GM18951 (cell line): ENCODE measurements around the gene FXYD7.

Experiments
- POLR2A ChIP-seq: IDR thresholded peaks from 4 replicates; pipeline ENCODE4 v1.6.1; 2011; ENCODE audit warnings: mild to moderate bottlenecking; ENCODE audit not compliant: insufficient read length, insufficient read depth; ENCODE audit errors: extremely low read depth
- in situ Hi-C: fragments of 300-500 bp; cut with MboI; formaldehyde crosslinking; loops from one replicate; pipeline ENCODE4 v1.12.0; 2022; ENCODE audit warnings: low sequenced_read_pairs, mixed read lengths, inconsistent platforms; ENCODE audit not compliant: unreplicated experiment

FXYD7 gene

GRCh38 chr19:35116072-35116801, 26.8 kb upstream of the FXYD7 start:
- in situ Hi-C loops: no loop called here
- TF ChIP-seq POLR2A: no peak

DNA sequence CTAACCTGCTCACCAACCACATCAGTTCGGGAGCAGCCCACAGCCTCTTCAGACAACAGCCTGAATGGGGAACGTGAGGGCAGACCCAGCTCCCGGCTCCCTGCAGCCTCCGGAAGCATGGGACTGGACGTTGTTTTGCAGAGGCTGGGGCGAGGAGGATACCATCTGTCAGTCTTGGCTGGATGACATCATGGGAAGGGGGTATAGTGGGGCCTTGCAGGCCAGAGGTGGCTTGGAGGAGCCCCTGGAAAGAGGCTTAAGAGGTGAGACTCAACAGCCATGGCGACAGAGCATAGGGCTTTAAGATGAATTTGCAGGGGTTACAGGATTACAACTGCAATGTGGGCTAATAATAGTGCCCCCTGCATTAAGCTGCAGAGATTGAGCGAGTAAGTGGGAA, 25.9 kb upstream of the FXYD7 start:
- in situ Hi-C loops: no loop called here

DNA sequence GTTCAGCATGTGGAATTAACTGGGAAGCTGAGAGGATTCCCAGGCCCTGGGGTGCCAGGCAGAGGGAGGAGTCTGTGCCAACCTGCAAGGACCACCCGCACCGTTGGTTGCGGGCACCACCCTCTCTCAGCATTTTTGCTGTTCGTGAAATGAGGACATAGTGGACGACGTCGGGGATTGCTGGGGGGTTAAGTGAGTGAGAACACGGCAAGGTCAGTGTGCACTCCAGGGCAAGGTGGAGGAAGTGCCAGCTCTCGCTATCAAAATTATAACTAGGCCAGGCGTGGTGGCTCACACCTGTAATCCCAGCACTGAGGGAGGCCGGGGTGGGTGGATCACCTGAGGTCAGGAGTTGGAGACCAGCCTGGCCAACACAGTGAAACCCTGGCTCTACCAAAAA, 25.3 kb upstream of the FXYD7 start:
- no peak for TF ChIP-seq POLR2A
- in situ Hi-C loops: no loop called here

More for the DNA sequence above, 25.9 kb upstream of the FXYD7 start:
- no peak for TF ChIP-seq POLR2A

DNA sequence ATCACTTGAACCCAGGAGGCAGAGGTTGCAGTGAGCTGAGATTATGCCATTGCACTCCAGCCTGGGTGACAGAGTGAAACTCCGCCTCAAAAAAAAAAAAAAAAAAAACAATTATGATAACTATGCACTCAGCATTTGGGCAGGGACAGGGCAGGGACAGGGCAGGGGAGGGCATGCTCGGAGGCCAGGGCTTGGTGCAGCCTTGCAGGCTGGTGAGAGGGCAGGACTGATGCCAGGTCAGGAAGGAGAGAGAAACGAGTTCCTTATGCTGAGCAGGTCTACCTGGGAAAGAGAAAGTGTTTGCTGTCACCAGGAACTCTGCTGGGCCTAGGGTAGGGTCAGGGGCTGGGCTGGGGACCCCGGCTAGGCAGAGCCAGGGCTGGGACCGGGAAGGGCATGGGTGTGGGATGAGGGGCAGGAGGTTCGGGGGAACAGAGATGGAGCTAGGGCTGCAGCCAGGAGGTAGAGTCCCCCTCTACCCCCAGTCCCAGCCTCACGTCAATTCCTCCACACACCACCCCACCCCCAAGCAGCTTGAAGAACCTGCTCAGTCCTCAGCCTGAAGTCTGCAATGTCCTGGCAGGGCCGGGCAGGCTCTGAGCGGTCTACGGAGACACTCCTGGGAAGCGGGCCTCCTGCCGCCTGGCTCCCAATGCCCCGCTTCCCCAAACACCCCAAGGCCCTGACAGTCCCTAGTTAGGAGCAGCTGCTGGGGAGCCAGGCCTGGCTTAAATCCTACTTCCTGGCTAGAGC, 24.6 kb upstream of the FXYD7 start:
- in situ Hi-C loops: no loop called here
- no peak for TF ChIP-seq POLR2A

DNA sequence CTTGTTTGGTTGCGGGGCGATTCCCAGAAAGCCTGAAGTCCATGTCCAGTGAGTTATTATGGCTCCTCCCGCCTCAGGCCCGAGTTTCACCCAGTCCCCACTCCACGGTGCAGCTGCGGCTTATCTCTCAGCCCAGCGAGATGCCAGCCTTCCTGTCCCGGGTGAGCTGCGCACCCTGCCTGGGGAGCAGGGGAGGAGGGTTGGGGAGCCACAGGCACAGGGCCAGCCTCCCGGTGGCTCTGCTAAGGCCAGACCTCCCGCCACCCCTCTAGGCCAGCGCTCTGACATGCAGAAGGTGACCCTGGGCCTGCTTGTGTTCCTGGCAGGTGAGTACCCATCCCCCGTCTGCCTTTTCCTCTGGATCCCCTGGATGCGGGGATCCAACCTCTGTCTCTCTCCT, 24.0 kb upstream of the FXYD7 start:
- in situ Hi-C loops: no loop called here
- no peak for TF ChIP-seq POLR2A

DNA sequence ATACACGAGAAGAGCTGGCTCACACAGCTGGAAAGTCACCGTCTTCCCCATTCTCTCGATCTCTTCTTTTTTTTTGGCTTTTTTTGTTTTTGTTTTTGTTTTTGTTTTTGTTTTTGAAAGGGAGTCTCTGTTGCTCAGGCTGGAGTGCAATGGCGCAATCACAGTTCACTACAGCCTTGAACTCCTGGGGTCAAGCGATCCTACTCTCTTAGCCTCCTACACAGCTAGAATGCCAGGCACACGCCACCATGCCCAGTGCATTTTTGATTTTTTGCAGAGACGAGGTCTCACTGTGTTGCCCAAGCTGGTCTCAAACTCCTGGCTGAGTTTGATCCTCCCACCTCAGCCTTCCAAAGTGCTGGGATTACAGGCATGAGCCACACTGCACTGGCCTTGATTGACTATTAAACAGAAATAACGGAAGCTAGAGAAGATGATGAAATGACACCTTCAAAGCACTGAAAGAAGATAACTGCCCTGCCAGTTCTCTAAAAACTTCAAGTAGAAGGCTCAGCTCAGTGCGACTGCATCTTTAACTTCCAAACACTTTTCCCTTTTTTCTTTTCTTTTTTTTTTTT, 23.4 kb upstream of the FXYD7 start:
- no peak for TF ChIP-seq POLR2A
- in situ Hi-C loops: no loop called here

- in situ Hi-C loops: no loop called here
- TF ChIP-seq POLR2A: no peak
Measured at GRCh38 chr19:35120492-35120891, 22.6 kb upstream of the FXYD7 start.

DNA sequence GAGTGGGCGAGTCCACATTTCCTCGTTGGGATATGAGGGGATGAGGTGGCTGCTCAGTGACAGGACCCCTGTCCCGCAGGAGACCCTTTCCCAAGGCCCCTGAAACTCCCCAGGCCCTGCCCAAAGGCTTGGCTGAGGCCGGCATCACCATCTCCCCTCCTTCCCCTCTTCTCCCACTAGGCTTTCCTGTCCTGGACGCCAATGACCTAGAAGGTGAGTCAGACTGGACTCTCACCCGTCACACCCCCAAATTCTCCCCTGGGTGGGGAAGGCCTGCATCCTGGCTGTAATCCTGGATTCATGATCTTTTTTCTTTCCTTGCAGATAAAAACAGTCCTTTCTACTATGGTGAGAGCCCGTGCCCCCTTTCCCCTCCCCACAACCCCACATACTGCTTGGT, 22.2 kb upstream of the FXYD7 start:
- TF ChIP-seq POLR2A: no peak
- in situ Hi-C loops: no loop called here

DNA sequence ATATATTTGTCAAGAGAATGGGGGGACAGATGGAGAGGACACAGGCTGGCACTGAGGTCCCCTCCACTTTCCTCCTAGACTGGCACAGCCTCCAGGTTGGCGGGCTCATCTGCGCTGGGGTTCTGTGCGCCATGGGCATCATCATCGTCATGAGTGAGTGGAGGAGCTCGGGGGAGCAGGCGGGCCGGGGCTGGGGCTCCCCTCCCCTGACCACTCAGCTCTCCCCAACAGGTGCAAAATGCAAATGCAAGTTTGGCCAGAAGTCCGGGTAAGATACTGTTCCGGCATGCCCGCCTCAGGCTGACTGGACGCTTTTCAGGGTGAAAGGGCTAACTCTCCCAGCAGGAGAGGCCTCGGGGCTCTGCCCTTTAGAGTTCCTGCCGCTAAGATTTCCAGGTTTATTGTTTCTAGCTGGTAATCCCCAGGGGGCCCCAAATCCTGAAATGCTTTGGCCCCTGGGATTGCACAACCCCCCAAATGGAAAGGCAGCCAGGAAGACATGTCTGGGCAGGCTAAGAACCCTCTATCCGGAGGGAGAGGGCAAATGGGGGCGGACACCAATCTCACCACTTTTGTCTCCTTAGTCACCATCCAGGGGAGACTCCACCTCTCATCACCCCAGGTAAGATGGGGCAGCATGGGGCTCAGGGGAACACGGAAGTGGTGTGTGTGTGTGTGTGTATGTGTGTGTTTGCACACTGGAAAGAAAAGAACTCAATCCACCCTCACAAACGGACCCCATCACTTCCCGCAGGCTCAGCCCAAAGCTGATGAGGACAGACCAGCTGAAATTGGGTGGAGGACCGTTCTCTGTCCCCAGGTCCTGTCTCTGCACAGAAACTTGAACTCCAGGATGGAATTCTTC, 20.1 kb upstream of the FXYD7 start:
- no peak for TF ChIP-seq POLR2A
- in situ Hi-C loops: no loop called here

- no peak for TF ChIP-seq POLR2A
- in situ Hi-C loops: no loop called here
Measured at GRCh38 chr19:35123573-35123972, 19.5 kb upstream of the FXYD7 start.

- peak; percentile 78 for TF ChIP-seq POLR2A
- in situ Hi-C loops: no loop called here
Measured at GRCh38 chr19:35124098-35125060, 18.7 kb upstream of the FXYD7 start.

DNA sequence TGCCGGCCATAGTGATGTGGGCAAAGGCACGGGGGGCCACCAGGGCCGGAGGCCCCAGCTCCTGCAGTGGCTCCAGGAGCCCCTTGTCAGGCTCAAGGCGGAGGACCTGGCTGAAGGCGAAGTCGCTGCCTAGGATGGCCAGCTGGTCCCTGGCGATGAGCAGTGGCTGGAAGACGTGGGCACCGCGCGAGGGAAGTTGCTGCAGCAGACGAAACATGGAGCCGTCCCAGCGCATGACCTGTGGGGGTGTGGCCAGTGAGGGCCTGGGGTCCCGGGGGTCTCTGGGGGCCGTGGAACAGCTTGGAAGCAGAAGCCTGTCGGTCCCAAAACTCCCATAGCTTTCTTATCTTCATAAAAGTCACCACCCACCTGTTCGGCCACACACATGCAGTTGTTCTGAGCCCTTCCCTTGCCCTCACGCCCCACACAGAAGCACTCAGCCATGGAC, 17.8 kb upstream of the FXYD7 start:
- in situ Hi-C loops: no loop called here
- TF ChIP-seq POLR2A: no peak
